ENCODE measurements around the gene THSD4.

THSD4 gene

DNA sequence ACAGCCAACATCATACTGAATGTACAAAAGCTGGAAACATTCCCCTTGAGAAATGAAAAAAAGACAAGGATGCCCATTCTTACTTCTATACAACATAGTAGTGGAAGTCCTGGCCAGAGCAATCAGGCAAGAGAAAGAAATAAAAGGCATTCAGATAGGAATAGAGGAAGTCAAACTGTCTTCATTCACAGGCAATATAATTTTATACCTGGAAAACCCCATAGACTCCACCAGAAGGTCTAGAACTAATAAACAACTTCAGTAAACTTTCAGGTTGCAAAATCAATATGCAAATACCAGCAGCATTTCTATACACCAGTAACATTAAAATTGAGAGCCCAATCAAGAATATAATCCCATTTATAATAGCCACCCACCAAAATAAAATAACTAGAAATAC lies 27.1 kb upstream of the THSD4 start:
- Histone ChIP-seq H3F3A (ENCODE audit: insufficient read depth, low read length) (no peaks in the 10 kb centered on the region), H3K27ac (ENCODE audit: low read length) (no peak overlapping the region), H3K4me1 (ENCODE audit: low read length) (no peaks in the 10 kb centered on the region), H3K4me2 (ENCODE audit: low read depth, low read length) (no peak overlapping the region), H4K20me1 (ENCODE audit: insufficient read depth, low read length) (no peaks in the 10 kb centered on the region), H3K9ac (ENCODE audit: low read length) (no peak overlapping the region), H3K9me2 (replicated peaks; ENCODE audit: insufficient read depth, low read length) (no peaks in the 10 kb centered on the region), H3K79me2 (ENCODE audit: low read length) (no peaks in the 10 kb centered on the region), H3K27me3 (replicated peaks; ENCODE audit: insufficient read depth, low read length) (no peaks in the 10 kb centered on the region), H3K9me3 (replicated peaks; ENCODE audit: insufficient read depth, low read length) (no peaks in the 10 kb centered on the region), H3K36me3 (replicated peaks; ENCODE audit: insufficient read depth, low read length) (no peaks in the 10 kb centered on the region), H2AFZ (ENCODE audit: low read length) (no peak overlapping the region), H3K4me3 (ENCODE audit: low read length) (no peak overlapping the region)
- TF ChIP-seq, protein P1, sequence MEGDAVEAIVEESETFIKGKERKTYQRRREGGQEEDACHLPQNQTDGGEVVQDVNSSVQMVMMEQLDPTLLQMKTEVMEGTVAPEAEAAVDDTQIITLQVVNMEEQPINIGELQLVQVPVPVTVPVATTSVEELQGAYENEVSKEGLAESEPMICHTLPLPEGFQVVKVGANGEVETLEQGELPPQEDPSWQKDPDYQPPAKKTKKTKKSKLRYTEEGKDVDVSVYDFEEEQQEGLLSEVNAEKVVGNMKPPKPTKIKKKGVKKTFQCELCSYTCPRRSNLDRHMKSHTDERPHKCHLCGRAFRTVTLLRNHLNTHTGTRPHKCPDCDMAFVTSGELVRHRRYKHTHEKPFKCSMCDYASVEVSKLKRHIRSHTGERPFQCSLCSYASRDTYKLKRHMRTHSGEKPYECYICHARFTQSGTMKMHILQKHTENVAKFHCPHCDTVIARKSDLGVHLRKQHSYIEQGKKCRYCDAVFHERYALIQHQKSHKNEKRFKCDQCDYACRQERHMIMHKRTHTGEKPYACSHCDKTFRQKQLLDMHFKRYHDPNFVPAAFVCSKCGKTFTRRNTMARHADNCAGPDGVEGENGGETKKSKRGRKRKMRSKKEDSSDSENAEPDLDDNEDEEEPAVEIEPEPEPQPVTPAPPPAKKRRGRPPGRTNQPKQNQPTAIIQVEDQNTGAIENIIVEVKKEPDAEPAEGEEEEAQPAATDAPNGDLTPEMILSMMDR (IDR thresholded peaks at IDR 0.05; ENCODE audit: low read length) = no peak
- no peak for TF ChIP-seq EZH2 (optimal IDR thresholded peaks at IDR 0.05; ENCODE audit: low read depth, low read length)
- no peak for TF ChIP-seq EZH2phosphoT487 (IDR thresholded peaks at IDR 0.05; ENCODE audit: low read length)
- DNase-seq = no peak

- TF ChIP-seq, protein P1 (IDR thresholded peaks at IDR 0.05; ENCODE audit: low read length) = no peak
- TF ChIP-seq EZH2 (optimal IDR thresholded peaks at IDR 0.05; ENCODE audit: low read depth, low read length) = no peak
- no peak for TF ChIP-seq EZH2phosphoT487 (IDR thresholded peaks at IDR 0.05; ENCODE audit: low read length)
- Histone ChIP-seq H3F3A (ENCODE audit: insufficient read depth, low read length) (no peaks in the 10 kb centered on the region), H3K36me3 (replicated peaks; ENCODE audit: insufficient read depth, low read length) (no peaks in the 10 kb centered on the region), H4K20me1 (ENCODE audit: insufficient read depth, low read length) (no peaks in the 10 kb centered on the region), H3K9me2 (replicated peaks; ENCODE audit: insufficient read depth, low read length) (no peaks in the 10 kb centered on the region), H3K4me1 (ENCODE audit: low read length) (no peaks in the 10 kb centered on the region), H3K4me2 (ENCODE audit: low read depth, low read length) (no peak overlapping the region), H3K27me3 (replicated peaks; ENCODE audit: insufficient read depth, low read length) (no peaks in the 10 kb centered on the region), H3K27ac (ENCODE audit: low read length) (no peak overlapping the region), H3K79me2 (ENCODE audit: low read length) (no peaks in the 10 kb centered on the region), H3K4me3 (ENCODE audit: low read length) (no peak overlapping the region), H2AFZ (ENCODE audit: low read length) (no peak overlapping the region), H3K9ac (ENCODE audit: low read length) (no peak overlapping the region), H3K9me3 (replicated peaks; ENCODE audit: insufficient read depth, low read length) (no peaks in the 10 kb centered on the region)
- DNase-seq = no peak
Measured at GRCh38 chr15:71088683-71089082, 26.6 kb upstream of the THSD4 start.

- H3F3A ChIP-seq (ENCODE audit: insufficient read depth, low read length) = no peaks in the 10 kb centered on the region
- H3K36me3 ChIP-seq (replicated peaks; ENCODE audit: insufficient read depth, low read length) = no peaks in the 10 kb centered on the region
- H3K9me3 ChIP-seq (replicated peaks; ENCODE audit: insufficient read depth, low read length) = no peaks in the 10 kb centered on the region
- H3K27me3 ChIP-seq (replicated peaks; ENCODE audit: insufficient read depth, low read length) = no peaks in the 10 kb centered on the region
- no peak for DNase-seq
- no peaks in the 10 kb centered on the region for H3K4me1 ChIP-seq (ENCODE audit: low read length)
- H3K4me2 ChIP-seq (ENCODE audit: low read depth, low read length) = no peak overlapping the region
- H4K20me1 ChIP-seq (ENCODE audit: insufficient read depth, low read length) = no peaks in the 10 kb centered on the region
- no peak overlapping the region for H3K9ac ChIP-seq (ENCODE audit: low read length)
- H2AFZ ChIP-seq (ENCODE audit: low read length) = no peak overlapping the region
- H3K9me2 ChIP-seq (replicated peaks; ENCODE audit: insufficient read depth, low read length) = no peaks in the 10 kb centered on the region
- H3K4me3 ChIP-seq (ENCODE audit: low read length) = no peak overlapping the region
- no peaks in the 10 kb centered on the region for H3K79me2 ChIP-seq (ENCODE audit: low read length)
- H3K27ac ChIP-seq (ENCODE audit: low read length) = no peak overlapping the region
- no peak for TF ChIP-seq EZH2phosphoT487 (IDR thresholded peaks at IDR 0.05; ENCODE audit: low read length)
Measured at GRCh38 chr15:71089801-71090200, 25.5 kb upstream of the THSD4 start.

DNA sequence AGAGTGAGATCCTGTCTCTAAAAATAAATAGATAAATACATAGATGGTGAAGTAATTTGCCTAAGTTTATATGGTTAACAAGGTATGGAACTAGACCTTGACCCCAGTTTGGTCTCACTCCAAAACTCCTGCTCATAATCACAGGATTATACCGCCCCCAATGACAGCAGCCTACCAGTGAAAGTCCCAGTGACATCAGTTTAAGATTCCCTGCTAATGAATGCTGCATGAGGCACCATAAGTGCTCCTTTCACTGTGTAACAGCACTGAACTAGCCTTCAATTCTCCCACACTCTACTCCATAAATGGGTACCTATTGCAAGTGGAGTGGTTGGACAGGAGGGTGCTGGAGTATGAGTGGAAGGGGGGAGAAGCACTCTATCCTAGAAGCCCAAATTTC lies 23.7 kb upstream of the THSD4 start:
- Histone ChIP-seq H3K9ac (ENCODE audit: low read length) (no peak overlapping the region), H3K79me2 (ENCODE audit: low read length) (no peaks in the 10 kb centered on the region), H3K4me2 (ENCODE audit: low read depth, low read length) (no peak overlapping the region), H3K4me1 (ENCODE audit: low read length) (no peaks in the 10 kb centered on the region), H3F3A (ENCODE audit: insufficient read depth, low read length) (no peaks in the 10 kb centered on the region), H3K27me3 (replicated peaks; ENCODE audit: insufficient read depth, low read length) (no peaks in the 10 kb centered on the region), H2AFZ (ENCODE audit: low read length) (no peak overlapping the region), H3K27ac (ENCODE audit: low read length) (no peak overlapping the region), H3K4me3 (ENCODE audit: low read length) (no peak overlapping the region), H4K20me1 (ENCODE audit: insufficient read depth, low read length) (no peaks in the 10 kb centered on the region), H3K9me3 (replicated peaks; ENCODE audit: insufficient read depth, low read length) (no peaks in the 10 kb centered on the region), H3K36me3 (replicated peaks; ENCODE audit: insufficient read depth, low read length) (no peaks in the 10 kb centered on the region), H3K9me2 (replicated peaks; ENCODE audit: insufficient read depth, low read length) (no peaks in the 10 kb centered on the region)
- no peak for DNase-seq
- TF ChIP-seq, protein P1 (IDR thresholded peaks at IDR 0.05; ENCODE audit: low read length) = no peak
- no peak for TF ChIP-seq EZH2 (optimal IDR thresholded peaks at IDR 0.05; ENCODE audit: low read depth, low read length)
- no peak for TF ChIP-seq EZH2phosphoT487 (IDR thresholded peaks at IDR 0.05; ENCODE audit: low read length)

All from MM.1S (cell line).